H1 (cell line): ENCODE measurements around the gene DNAAF3. TPM values are rescaled to one million over a fixed set of nuclear protein-coding genes. Genes with fewer than 3 reads are reported as not detected.

ENCODE experiments used
- ASH2L ChIP-seq: fragments of 200-600, 300-600 bp; sonication (generic); IDR thresholded peaks from one replicate; pipeline ENCODE4 v1.7.1; 2017; ENCODE audit warnings: low read length
- BACH1 ChIP-seq: IDR thresholded peaks from 2 replicates; pipeline ENCODE4 v1.6.1; 2012; ENCODE audit warnings: low read length, improper control_type of control experiment
- BRCA1 ChIP-seq: IDR thresholded peaks from 2 replicates; pipeline ENCODE4 v1.6.1; 2012; ENCODE audit warnings: low read depth, low read length, improper control_type of control experiment
- CTBP2 ChIP-seq: IDR thresholded peaks from 2 replicates; pipeline ENCODE4 v1.7.0; 2011; ENCODE audit warnings: borderline replicate concordance, mild to moderate bottlenecking, moderate library complexity, mixed read lengths, low read length; ENCODE audit not compliant: insufficient read depth, insufficient read length
- EP300 ChIP-seq, 2 experiments: IDR thresholded peaks; 1 replicate in 1 of 2; 2 replicates in 1 of 2; pipeline ENCODE4 v1.6.1; 2011 to 2012; ENCODE audit warnings: low read depth in 2 of 2, low read length in 2 of 2, mild to moderate bottlenecking in 2 of 2, borderline replicate concordance in 1 of 2, inconsistent platforms in 1 of 2, moderate library complexity in 1 of 2
- GABPA ChIP-seq: IDR thresholded peaks from 2 replicates; pipeline ENCODE4 v1.6.1; 2011; ENCODE audit warnings: mild to moderate bottlenecking, low read length, moderate library complexity, borderline replicate concordance; ENCODE audit not compliant: insufficient read depth
- HDAC6 ChIP-seq: IDR thresholded peaks from one replicate; pipeline ENCODE4 v1.7.1; 2012; ENCODE audit warnings: low read depth, mild to moderate bottlenecking, inconsistent platforms, low read length, moderate library complexity
- JUN ChIP-seq: IDR thresholded peaks from 2 replicates; pipeline ENCODE4 v1.6.1; 2011; ENCODE audit warnings: low read depth, mild to moderate bottlenecking, improper control_type of control experiment, low read length
- JUND ChIP-seq: IDR thresholded peaks from 2 replicates; pipeline ENCODE4 v1.6.1; 2011; ENCODE audit warnings: mild to moderate bottlenecking, improper control_type of control experiment, low read length
- KDM1A ChIP-seq: fragments of 200-600, 300-600 bp; sonication (generic); IDR thresholded peaks from 2 replicates; pipeline ENCODE4 v1.7.1; 2016; ENCODE audit warnings: mild to moderate bottlenecking, low read length, borderline replicate concordance
- MAFK ChIP-seq: IDR thresholded peaks from 2 replicates; pipeline ENCODE4 v1.6.1; 2012; ENCODE audit warnings: low read depth, mild to moderate bottlenecking, improper control_type of control experiment, low read length
- RAD21 ChIP-seq, 2 experiments: IDR thresholded peaks in 1 of 2; conservative IDR thresholded peaks in 1 of 2; 2 replicates each; pipeline ENCODE4 v1.6.1; 2011; ENCODE audit warnings: low read depth in 2 of 2, low read length in 2 of 2, improper control_type of control experiment in 1 of 2, inconsistent platforms in 1 of 2, mild to moderate bottlenecking in 1 of 2, moderate library complexity in 1 of 2
- SAP30 ChIP-seq: fragments of 300-600 bp; sonication (generic); IDR thresholded peaks from 2 replicates; pipeline ENCODE4 v1.7.1; 2012; ENCODE audit warnings: low read length, moderate library complexity, mild to moderate bottlenecking, inconsistent platforms; ENCODE audit not compliant: insufficient read depth, insufficient replicate concordance
- SIN3A ChIP-seq, 2 experiments: IDR thresholded peaks in 1 of 2; conservative IDR thresholded peaks in 1 of 2; 2 replicates each; pipeline ENCODE4 v1.6.1; 2011 to 2012; ENCODE audit warnings: low read length in 2 of 2, improper control_type of control experiment in 1 of 2, low read depth in 1 of 2, mild to moderate bottlenecking in 1 of 2
- SIX5 ChIP-seq: IDR thresholded peaks from 2 replicates; pipeline ENCODE4 v1.6.1; 2011; ENCODE audit warnings: mild to moderate bottlenecking, low read depth, low read length
- SP1 ChIP-seq: IDR thresholded peaks from 2 replicates; pipeline ENCODE4 v1.6.1; 2011; ENCODE audit warnings: low read depth, low read length
- SP4 ChIP-seq: IDR thresholded peaks from 2 replicates; pipeline ENCODE4 v1.6.1; 2012; ENCODE audit warnings: low read length, inconsistent platforms
- SRF ChIP-seq: IDR thresholded peaks from 2 replicates; pipeline ENCODE4 v1.6.1; 2011; ENCODE audit warnings: mild to moderate bottlenecking, low read depth, low read length, moderate library complexity
- SUZ12 ChIP-seq: fragments of 200-600 bp; sonication (generic); IDR thresholded peaks from 2 replicates; pipeline ENCODE4 v1.6.1; 2012; ENCODE audit warnings: mild to moderate bottlenecking, inconsistent platforms, low read length, moderate library complexity, mixed read lengths
- TCF12 ChIP-seq: IDR thresholded peaks from 2 replicates; pipeline ENCODE4 v1.6.1; 2011; ENCODE audit warnings: low read depth, mild to moderate bottlenecking, low read length
- polyA plus RNA-seq, 7 experiments: library from polyadenylated mRNA; depleted of rRNA in 3 of 7; stranded (reverse) in 5 of 7; unstranded in 2 of 7; fragments of >200 nt in 5 of 7; fragments of 200-250 nt in 2 of 7; gene quantifications; 1 replicate in 5 of 7; 2 replicates in 1 of 7; 4 replicates in 1 of 7; pipeline versions ENCODE4 v1.2.1 to v1.2.3, GENCODE V29; 2011 to 2013; ENCODE audit warnings: missing spikeins in 2 of 7, mixed read lengths in 2 of 7
- total RNA-seq: library from RNA; stranded (reverse); fragmentation: NEBNext Ultra II Directional; extraction: Animal tissue kit (Norgen Biotek cat#: 25700); gene quantifications from 2 replicates; pipeline ENCODE4 v1.2.1, GENCODE V29; 2021
- TF ChIP-seq, protein P1 (sequence below): IDR thresholded peaks from 2 replicates; pipeline ENCODE4 v1.6.1; 2012; ENCODE audit warnings: low read length, inconsistent platforms

DNAAF3 gene
- total and polyA plus RNA-seq, 2 of the 8 experiments (the other 6 are each of a cell fraction or from before 2014, with no cell fraction given), result 5.4 to 8.0 TPM

DNA sequence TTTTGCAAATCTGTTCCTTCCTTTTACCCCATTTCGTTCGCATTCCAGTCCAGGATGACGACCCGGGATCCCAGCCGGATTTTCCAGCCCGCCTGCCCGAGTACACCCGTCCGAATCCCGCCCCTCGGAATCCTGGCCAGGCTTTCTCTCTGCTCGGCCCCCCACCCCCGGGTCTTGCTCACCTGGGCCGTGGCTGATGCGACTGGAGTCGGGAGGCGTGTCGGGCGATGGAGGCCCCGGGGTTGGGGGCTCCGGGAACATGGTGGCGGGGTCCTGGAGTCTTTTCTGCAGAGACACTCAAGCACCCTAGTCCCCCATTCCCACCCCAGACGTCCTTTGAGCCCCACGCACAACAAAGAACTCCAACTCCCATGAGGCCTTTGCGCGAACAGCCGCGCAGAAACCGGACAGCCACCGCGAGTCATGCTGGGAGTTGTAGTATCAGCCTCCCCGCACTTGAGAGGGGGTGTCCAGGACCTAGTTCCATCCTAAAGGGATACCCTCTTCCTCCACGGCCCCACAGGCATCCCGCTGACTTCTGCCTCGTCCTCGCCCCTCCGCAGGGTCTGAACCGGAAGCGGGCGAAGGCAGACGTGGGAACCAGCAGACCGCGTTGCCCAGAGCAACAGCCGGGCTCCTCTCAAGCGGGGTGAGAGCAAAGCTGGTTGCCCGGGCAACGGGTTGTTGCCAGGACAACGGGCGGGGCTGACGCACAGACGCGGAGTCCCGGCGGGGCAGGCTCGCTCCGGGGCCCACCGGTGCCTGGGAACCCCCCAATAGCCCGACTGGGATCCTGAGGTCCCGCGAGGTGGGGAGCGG is 12.6 kb upstream of the DNAAF3 start (continued):
- TF ChIP-seq SAP30 (peak; percentile 54), GABPA (peak; percentile 69; the same call in 1 of the 2 replicates), TCF12 (0 out of 2 replicates have a peak, but pooled peaks have one; percentile 20), SUZ12 (no peak), BRCA1 (no peak), ASH2L (peak; percentile 65), JUN (peak; percentile 80; the same call in 1 of the 2 replicates), MAFK (no peak), SIN3A (conservative IDR thresholded peaks at IDR 0.05 in 1 of 2, IDR thresholded peaks at IDR 0.05 in 1 of 2; ENCODE audit: low read depth in 1 of 2, low read length in 2 of 2) (peak; percentile 88 to 93; a peak in 3 of 4 replicates), KDM1A (peak; percentile 73), EP300 (IDR thresholded peaks at IDR 0.05; ENCODE audit: borderline replicate concordance in 1 of 2, low read depth in 2 of 2, low read length in 2 of 2) (peak in 1 of 2 experiments; percentile 69; a peak in 1 of 3 replicates), SIX5 (peak; percentile 93), RAD21 (IDR thresholded peaks at IDR 0.05 in 1 of 2, conservative IDR thresholded peaks at IDR 0.05 in 1 of 2; ENCODE audit: low read depth in 2 of 2, low read length in 2 of 2) (peak; percentile 7 to 8; a peak in 1 of 4 replicates), SP4 (peak; percentile 86), BACH1 (0 out of 2 replicates have a peak, but pooled peaks have one; percentile 28), JUND (peak; percentile 74), HDAC6 (no peak), SRF (0 out of 2 replicates have a peak, but pooled peaks have one; percentile 10), SP1 (peak; percentile 100), CTBP2 (peak; percentile 70)
- TF ChIP-seq, protein P1, sequence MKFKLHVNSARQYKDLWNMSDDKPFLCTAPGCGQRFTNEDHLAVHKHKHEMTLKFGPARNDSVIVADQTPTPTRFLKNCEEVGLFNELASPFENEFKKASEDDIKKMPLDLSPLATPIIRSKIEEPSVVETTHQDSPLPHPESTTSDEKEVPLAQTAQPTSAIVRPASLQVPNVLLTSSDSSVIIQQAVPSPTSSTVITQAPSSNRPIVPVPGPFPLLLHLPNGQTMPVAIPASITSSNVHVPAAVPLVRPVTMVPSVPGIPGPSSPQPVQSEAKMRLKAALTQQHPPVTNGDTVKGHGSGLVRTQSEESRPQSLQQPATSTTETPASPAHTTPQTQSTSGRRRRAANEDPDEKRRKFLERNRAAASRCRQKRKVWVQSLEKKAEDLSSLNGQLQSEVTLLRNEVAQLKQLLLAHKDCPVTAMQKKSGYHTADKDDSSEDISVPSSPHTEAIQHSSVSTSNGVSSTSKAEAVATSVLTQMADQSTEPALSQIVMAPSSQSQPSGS, result peak; percentile 92
